Sigmoid colon (tissue), 4 donors: ENCODE results near the gene SEC16B.

Experiments
- EP300 ChIP-seq, 4 donors: sonication (generic); formaldehyde crosslinking; IDR thresholded peaks; one replicate each; pipeline ENCODE4 v1.6.1; 2017; ENCODE audit warnings: antibody characterized with exemption in 4 of 4
- POLR2A ChIP-seq, 2 donors: fragments of 450-650 bp; IDR thresholded peaks; one replicate each; pipeline ENCODE4 v1.6.1; 2016; ENCODE audit warnings: antibody characterized with exemption in 2 of 2, mild to moderate bottlenecking in 2 of 2, moderate library complexity in 2 of 2
- POLR2AphosphoS5 ChIP-seq, 4 donors: sonication (generic); formaldehyde crosslinking; IDR thresholded peaks; one replicate each; pipeline ENCODE4 v1.6.1; 2017; ENCODE audit warnings: antibody characterized with exemption in 4 of 4
- TF ChIP-seq, protein P1 (sequence below), 4 experiments: fragments of 450-650 bp in 3 of 4; fragments of 200-600 bp in 1 of 4; IDR thresholded peaks; one replicate each; pipeline ENCODE4 v1.5.1; 2016 to 2019; ENCODE audit warnings: antibody characterized with exemption in 4 of 4, mild to moderate bottlenecking in 3 of 4, moderate library complexity in 2 of 4

- TF ChIP-seq, protein P1, sequence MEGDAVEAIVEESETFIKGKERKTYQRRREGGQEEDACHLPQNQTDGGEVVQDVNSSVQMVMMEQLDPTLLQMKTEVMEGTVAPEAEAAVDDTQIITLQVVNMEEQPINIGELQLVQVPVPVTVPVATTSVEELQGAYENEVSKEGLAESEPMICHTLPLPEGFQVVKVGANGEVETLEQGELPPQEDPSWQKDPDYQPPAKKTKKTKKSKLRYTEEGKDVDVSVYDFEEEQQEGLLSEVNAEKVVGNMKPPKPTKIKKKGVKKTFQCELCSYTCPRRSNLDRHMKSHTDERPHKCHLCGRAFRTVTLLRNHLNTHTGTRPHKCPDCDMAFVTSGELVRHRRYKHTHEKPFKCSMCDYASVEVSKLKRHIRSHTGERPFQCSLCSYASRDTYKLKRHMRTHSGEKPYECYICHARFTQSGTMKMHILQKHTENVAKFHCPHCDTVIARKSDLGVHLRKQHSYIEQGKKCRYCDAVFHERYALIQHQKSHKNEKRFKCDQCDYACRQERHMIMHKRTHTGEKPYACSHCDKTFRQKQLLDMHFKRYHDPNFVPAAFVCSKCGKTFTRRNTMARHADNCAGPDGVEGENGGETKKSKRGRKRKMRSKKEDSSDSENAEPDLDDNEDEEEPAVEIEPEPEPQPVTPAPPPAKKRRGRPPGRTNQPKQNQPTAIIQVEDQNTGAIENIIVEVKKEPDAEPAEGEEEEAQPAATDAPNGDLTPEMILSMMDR (IDR thresholded peaks at IDR 0.05) = no peak
- TF ChIP-seq POLR2A (IDR thresholded peaks at IDR 0.05) (no peak), POLR2AphosphoS5 (IDR thresholded peaks at IDR 0.05) (no peak), EP300 (IDR thresholded peaks at IDR 0.05) (no peak)
Observed at GRCh38 chr1:177960939-177961622, 8.8 kb downstream of the SEC16B start.
